Skeletal muscle satellite cell (primary cell): Measurements from ENCODE around the gene TSPAN8.
"Not testable (repeated sequence)": the region's sequence is repeated elsewhere in the genome, so short reads cannot be mapped to it uniquely, and the experiment has no call there.

Source experiments
- H3K27me3 ChIP-seq: 2 replicates; pipeline ENCODE4 v1.7.0; 2013; ENCODE audit warnings: low read length; ENCODE audit not compliant: control insufficient read depth, insufficient read depth
- H3K36me3 ChIP-seq: 2 replicates; pipeline ENCODE4 v1.7.0; 2013; ENCODE audit warnings: mild to moderate bottlenecking, control low read depth, low read length; ENCODE audit not compliant: insufficient read depth
- H3K4me1 ChIP-seq: 2 replicates; pipeline ENCODE4 v1.7.0; 2013; ENCODE audit warnings: low read length; ENCODE audit not compliant: control insufficient read depth, insufficient read depth
- H3K4me2 ChIP-seq: 2 replicates; pipeline ENCODE4 v1.7.0; 2013; ENCODE audit warnings: mild to moderate bottlenecking, low read length
- H3K4me3 ChIP-seq: 2 replicates; pipeline ENCODE4 v1.7.0; 2013; ENCODE audit warnings: low read length
- H3K9ac ChIP-seq: 2 replicates; pipeline ENCODE4 v1.7.0; 2013; ENCODE audit warnings: mild to moderate bottlenecking, low read depth, low read length, moderate library complexity
- H3K9me3 ChIP-seq: replicated peaks from 2 replicates; pipeline ENCODE4 v1.7.0; 2013; ENCODE audit warnings: mild to moderate bottlenecking, control low read depth, low read length

The TSPAN8 gene

DNA sequence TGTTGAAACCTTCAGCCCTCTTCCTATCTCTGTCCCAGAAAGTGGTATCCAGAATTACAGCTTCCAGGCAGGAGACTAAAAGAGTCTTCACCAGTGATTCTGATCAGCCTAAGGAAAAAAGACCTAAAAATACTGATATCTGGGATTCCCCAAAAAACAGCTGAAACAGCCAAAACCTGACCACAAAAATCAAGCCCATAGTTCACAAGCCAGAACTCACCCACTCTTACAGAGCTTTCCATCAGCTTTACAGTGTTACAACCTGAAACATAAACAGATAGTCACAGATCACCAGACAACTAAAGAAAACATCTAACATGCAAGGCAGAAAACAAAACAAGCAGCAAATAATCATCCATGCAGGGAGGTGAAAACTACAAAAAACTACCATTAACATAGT, 26.0 kb upstream of the TSPAN8 start:
- H3K9me3 ChIP-seq: no peaks in the 10 kb centered on the region
- no peaks in the 10 kb centered on the region for H3K27me3 ChIP-seq
- H3K4me2 ChIP-seq: no peak overlapping the region
- no peak overlapping the region for H3K4me3 ChIP-seq
- no peaks in the 10 kb centered on the region for H3K36me3 ChIP-seq
- no peak overlapping the region for H3K9ac ChIP-seq
- no peaks in the 10 kb centered on the region for H3K4me1 ChIP-seq

DNA sequence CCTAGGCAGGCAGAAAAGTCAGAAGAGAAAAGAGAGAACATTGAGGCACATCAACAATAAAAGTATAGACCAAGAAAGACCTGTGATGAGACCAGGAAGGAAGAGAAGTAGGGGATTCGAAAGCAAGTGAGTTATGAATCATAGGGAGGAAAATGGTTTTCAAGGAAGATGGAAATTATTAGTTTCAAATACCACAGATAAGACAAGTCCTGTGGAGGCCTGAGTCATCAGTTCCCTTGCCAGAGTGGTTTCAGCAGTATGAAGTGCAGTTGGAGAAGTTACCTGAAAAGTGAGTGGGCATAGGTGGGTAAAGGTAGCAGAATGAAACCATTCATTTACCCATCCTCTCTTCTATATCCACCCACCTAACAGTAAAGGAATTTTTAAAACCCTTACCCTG, 25.2 kb upstream of the TSPAN8 start:
- Histone ChIP-seq H3K27me3 (no peaks in the 10 kb centered on the region), H3K36me3 (no peaks in the 10 kb centered on the region), H3K4me2 (no peak overlapping the region), H3K9me3 (no peaks in the 10 kb centered on the region), H3K4me3 (no peak overlapping the region), H3K4me1 (no peaks in the 10 kb centered on the region), H3K9ac (no peak overlapping the region)

DNA sequence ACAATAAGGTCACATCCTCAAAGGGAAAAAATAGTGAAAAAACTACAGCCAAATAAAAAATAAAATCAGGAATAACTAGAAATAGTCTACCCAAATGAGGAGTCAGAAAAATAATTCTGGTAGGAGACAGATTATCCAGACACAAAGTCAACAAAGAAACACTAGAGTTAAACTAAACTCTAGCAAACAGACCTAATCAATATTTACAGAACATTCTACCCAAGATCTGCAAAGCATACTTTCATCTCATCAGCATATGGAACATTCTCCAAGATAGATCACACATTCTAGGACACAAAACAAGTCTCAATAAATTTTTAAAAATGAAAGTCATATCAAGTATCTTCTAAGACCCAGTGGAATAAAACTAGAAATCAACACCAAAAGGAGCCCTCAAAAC, 20.4 kb upstream of the TSPAN8 start:
- Histone ChIP-seq H3K9ac (no peak overlapping the region), H3K4me3 (no peak overlapping the region), H3K4me1 (no peaks in the 10 kb centered on the region), H3K36me3 (no peaks in the 10 kb centered on the region), H3K9me3 (no peaks in the 10 kb centered on the region), H3K4me2 (no peak overlapping the region), H3K27me3 (no peaks in the 10 kb centered on the region)

DNA sequence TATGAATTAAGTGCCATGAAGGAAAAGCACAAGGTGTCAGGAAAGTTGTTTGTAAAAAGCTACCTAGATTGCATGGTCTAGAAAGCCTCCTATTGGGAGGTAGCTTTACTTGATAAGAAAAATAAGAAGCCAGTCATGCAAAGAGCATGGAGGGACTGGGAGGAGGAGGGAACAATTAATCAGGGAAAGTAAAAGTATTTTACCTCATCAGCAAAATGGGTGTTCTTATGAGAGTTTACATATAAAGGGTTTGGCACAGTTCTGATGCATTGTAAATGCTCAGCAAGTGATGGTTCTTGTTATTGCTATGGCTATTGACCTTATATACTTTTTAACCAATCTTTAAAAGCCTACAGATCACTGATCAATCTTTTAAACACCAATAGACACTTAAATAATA, 17.0 kb upstream of the TSPAN8 start:
- H3K9me3 ChIP-seq: no peaks in the 10 kb centered on the region

DNA sequence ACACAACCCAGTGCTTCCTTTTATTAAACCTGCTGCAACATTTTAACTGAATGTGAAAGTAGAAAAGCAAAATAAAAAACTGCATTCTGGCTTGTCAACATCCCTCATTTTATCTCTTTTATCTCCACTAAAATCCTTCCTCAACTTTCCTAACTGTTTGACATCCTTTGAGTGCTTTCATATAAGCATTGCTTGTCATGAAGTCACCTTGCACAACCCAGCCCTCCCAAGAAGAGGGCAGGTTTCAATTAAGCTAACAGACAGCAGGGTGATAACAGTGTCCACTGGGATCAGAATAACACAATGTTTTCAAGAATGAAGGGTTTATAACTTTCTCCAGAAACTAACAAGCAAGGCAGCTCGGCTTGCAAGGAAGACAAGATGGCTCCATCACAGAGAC, 16.3 kb upstream of the TSPAN8 start:
- no peak overlapping the region for H3K9ac ChIP-seq
- H3K27me3 ChIP-seq: no peaks in the 10 kb centered on the region
- no peak overlapping the region for H3K4me3 ChIP-seq
- H3K36me3 ChIP-seq: no peaks in the 10 kb centered on the region
- H3K9me3 ChIP-seq: no peaks in the 10 kb centered on the region
- no peaks in the 10 kb centered on the region for H3K4me1 ChIP-seq
- H3K4me2 ChIP-seq: no peak overlapping the region

More for the DNA sequence above, 17.0 kb upstream of the TSPAN8 start:
- Histone ChIP-seq H3K4me3 (no peak overlapping the region), H3K4me2 (no peak overlapping the region), H3K4me1 (no peaks in the 10 kb centered on the region), H3K36me3 (no peaks in the 10 kb centered on the region), H3K9ac (no peak overlapping the region), H3K27me3 (no peaks in the 10 kb centered on the region)

DNA sequence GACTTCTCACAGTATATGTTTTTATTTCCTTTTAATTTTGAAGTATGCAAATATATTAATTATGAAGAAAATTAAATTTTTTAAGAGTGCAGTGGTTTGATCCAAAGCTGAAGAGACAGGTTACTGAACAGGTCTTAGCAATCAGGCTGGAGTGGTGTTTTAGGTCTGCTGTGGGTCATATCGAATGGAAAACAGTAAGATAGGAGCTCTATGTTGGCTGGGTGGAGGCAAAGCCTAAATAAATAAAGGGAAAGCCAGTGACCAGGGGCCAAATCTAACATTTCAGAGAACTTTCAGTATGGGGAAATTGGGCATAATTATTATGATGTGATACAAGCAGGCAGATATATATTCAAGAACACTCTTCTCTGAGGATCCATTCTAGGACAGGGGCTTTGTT, 12.7 kb upstream of the TSPAN8 start:
- no peaks in the 10 kb centered on the region for H3K36me3 ChIP-seq
- no peak overlapping the region for H3K4me3 ChIP-seq
- H3K9me3 ChIP-seq: no peaks in the 10 kb centered on the region
- no peak overlapping the region for H3K4me2 ChIP-seq
- no peak overlapping the region for H3K9ac ChIP-seq
- no peaks in the 10 kb centered on the region for H3K4me1 ChIP-seq
- no peaks in the 10 kb centered on the region for H3K27me3 ChIP-seq

DNA sequence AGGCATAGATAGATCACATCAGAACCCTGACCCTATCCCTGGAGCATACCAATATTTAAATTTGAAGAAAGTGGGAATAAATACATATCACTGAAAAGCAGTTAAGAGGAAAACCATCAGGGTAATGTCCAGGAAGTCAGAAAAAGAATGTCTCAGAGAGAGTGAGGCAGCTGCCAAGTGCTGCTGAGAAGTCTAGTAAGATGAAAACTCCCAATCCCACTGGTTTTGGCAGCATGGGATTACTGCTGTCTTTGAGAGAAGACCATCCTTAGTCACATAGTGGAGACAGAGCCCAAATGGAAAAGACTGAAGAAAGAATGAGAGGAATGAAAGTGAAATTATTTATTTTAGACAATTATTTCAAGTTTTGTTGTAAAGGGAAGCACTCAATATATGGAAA, 11.5 kb upstream of the TSPAN8 start:
- Histone ChIP-seq H3K4me3 (no peak overlapping the region), H3K9me3 (no peaks in the 10 kb centered on the region), H3K9ac (no peak overlapping the region), H3K4me2 (no peak overlapping the region), H3K4me1 (no peaks in the 10 kb centered on the region), H3K36me3 (no peaks in the 10 kb centered on the region), H3K27me3 (no peaks in the 10 kb centered on the region)

DNA sequence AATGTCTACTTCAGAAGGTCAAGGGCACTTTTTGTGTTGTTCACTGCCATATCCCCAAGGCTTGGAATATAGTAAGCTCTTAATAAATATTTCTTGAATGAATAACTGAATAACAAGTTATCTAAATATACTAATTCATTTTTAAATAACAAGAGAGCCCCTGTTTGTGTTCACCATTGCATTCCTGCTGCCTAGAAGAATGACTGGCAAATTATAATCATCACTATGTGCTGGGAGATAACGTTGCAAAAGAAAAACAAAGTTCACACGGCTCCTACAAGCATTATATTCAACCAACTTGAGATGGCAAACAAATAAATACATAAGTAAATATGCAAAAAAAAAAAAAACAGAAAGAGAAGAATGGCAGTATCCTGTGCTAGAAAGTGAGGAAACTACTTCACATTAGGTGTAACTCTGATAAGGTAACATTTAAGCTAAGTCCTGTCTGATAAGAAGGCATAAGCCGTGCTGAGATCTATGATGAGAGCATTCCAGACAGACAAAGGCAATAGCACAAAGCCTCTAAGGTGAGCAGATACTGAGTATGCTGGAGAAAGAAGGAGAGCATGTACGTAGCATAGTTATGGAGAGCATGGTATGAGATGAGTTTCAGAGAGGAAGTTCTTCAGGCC, 9.2 kb upstream of the TSPAN8 start:
- Histone ChIP-seq H3K9ac (no peak overlapping the region), H3K36me3 (no peaks in the 10 kb centered on the region), H3K4me2 (no peak overlapping the region), H3K4me1 (no peaks in the 10 kb centered on the region), H3K9me3 (no peaks in the 10 kb centered on the region), H3K27me3 (no peaks in the 10 kb centered on the region), H3K4me3 (no peak overlapping the region)

DNA sequence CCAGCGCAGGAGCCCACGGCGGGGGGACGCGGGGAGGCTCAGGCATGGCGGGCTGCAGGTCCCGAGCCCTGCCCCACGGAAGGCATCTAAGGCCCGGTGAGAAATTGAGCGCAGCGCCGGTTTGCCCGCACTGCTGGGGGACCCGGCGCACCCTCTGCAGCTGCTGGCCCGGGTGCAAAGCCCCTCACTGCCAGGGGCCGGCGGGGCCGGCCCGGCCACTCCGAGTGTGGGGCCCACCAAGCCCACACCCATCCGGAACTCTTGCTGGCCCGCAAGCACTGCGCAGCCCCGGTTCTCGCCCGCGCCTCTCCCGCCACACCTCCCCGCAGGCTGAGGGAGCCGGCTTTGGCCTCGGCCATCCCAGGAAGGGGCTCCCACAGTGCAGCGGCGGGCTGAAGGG, 8.5 kb upstream of the TSPAN8 start:
- Histone ChIP-seq H3K4me1 (no peaks in the 10 kb centered on the region), H3K9ac (no peak overlapping the region), H3K4me3 (no peak overlapping the region), H3K9me3 (no peaks in the 10 kb centered on the region), H3K36me3 (no peaks in the 10 kb centered on the region), H3K4me2 (no peak overlapping the region), H3K27me3 (no peaks in the 10 kb centered on the region)

DNA sequence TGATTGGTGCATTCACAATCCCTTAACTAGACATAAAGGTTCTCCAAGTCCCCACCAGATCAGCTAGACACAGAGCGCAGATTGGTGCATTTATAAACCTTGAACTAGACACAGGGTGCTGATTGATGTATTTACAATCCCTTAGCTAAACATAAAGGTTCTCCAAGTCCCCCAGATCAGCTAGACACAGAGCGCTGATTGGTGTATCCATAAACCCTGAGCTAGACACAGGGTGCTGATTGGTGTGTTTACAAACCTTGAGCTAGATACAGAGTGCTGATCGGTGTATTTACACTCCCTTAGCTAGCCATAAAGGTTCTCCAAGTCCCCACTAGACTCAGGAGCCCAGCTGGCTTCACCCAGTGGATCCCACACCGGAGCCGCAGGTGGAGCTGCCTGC, 8.0 kb upstream of the TSPAN8 start:
- H3K4me2 ChIP-seq, H3K4me3 ChIP-seq, H3K36me3 ChIP-seq, H3K9me3 ChIP-seq, H3K4me1 ChIP-seq, H3K27me3 ChIP-seq, H3K9ac ChIP-seq: not testable (repeated sequence)

DNA sequence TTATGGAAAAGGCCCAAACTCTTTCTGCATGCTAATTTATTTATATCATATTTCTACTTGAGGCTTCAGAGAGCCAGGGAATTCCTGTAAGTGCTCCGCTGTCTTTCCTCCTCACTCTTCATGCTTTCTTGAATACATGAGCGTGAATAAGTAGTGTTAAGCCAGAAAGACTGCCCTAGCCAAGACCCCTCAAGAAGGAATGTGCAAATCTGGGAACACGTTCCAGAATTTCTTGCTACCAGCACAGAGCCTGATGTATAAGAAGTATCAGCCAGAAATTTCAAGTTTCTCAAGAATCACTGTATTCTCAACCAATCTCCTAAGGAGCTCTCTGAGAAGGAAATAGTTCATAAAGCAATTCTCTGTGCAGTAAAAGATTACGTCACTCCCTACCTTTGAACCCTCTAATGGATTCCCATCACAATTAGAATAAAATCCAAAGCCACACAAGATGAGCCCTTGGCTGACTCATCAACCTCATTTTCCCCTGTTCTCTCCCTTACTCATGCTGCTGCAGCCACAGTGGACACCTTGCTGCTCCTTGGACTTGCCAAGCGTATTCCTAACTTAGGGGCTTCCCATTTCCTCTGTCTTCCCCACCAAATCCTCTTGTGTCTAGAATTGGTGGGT, 6.9 kb upstream of the TSPAN8 start:
- no peak overlapping the region for H3K4me2 ChIP-seq
- H3K4me3 ChIP-seq: no peak overlapping the region
- no peaks in the 10 kb centered on the region for H3K9me3 ChIP-seq
- H3K9ac ChIP-seq: no peak overlapping the region
- no peaks in the 10 kb centered on the region for H3K36me3 ChIP-seq
- no peaks in the 10 kb centered on the region for H3K27me3 ChIP-seq
- no peaks in the 10 kb centered on the region for H3K4me1 ChIP-seq

DNA sequence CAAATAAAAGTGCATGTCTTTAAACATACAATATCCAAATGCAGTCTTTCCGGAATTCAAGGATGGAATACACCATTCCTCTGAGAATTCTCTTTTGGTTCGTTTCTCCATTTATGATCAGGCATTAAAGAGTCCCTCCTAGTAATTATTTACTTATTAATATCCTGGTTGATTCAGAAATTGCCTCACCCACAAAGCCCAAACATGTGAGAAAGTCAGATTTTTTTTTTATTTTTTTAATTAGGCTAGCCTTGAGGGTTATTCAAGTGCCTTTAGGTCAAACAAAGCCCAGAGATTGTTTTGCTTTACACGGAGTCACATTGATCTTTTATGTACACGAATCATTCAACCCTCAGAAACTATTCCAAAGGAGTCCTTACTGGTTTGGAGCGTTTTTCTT, 6.4 kb upstream of the TSPAN8 start:
- Histone ChIP-seq H3K36me3 (no peaks in the 10 kb centered on the region), H3K4me1 (no peaks in the 10 kb centered on the region), H3K27me3 (no peaks in the 10 kb centered on the region), H3K4me2 (no peak overlapping the region), H3K4me3 (no peak overlapping the region), H3K9ac (no peak overlapping the region), H3K9me3 (no peaks in the 10 kb centered on the region)
